ENCODE measurements around the gene BRD1. TPM values are rescaled to one million over a fixed set of nuclear protein-coding genes. Genes with fewer than 3 reads are reported as not detected.

BRD1 gene
- polyA plus RNA-seq, 1 experiment, result 4.6 TPM

DNA sequence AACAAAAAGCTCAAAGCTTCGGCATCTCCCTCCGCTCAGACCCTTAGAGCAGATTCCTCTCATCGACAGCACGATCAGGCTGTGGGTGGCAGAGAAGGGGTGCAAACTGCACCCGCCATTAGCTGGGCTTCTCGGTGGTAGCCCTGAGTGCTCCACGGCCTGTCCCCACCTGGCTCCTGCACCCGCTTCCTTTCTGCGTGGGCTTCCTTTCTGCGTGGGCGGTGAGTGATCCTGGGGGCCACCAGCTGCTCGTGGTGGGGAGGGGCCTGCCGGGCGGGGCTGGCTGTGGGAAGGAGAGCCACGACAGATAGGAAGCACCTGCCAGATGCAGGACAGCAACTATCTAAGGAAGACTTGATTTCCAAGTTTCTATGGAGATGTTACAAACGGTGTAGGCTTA lies 55.0 kb downstream of the BRD1 start:
- Histone ChIP-seq H3K9me3 (ENCODE audit: control insufficient read depth, insufficient read depth, low read length) (peaks cover 4% of the 10 kb centered on the region), H3K27me3 (ENCODE audit: control insufficient read depth, insufficient read depth, low read length) (no peaks in the 10 kb centered on the region), H3K27ac (ENCODE audit: low read depth, low read length) (no peak overlapping the region), H3K4me3 (ENCODE audit: low read depth, low read length) (no peak overlapping the region)
- no peak for DNase-seq (ENCODE audit: low read depth, low spot score)
- TF ChIP-seq, protein P1, sequence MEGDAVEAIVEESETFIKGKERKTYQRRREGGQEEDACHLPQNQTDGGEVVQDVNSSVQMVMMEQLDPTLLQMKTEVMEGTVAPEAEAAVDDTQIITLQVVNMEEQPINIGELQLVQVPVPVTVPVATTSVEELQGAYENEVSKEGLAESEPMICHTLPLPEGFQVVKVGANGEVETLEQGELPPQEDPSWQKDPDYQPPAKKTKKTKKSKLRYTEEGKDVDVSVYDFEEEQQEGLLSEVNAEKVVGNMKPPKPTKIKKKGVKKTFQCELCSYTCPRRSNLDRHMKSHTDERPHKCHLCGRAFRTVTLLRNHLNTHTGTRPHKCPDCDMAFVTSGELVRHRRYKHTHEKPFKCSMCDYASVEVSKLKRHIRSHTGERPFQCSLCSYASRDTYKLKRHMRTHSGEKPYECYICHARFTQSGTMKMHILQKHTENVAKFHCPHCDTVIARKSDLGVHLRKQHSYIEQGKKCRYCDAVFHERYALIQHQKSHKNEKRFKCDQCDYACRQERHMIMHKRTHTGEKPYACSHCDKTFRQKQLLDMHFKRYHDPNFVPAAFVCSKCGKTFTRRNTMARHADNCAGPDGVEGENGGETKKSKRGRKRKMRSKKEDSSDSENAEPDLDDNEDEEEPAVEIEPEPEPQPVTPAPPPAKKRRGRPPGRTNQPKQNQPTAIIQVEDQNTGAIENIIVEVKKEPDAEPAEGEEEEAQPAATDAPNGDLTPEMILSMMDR (IDR thresholded peaks at IDR 0.05; ENCODE audit: low read depth, low read length), result no peak
- ChIA-PET POLR2A (no interaction called here), CTCF (no interaction called here)

DNA sequence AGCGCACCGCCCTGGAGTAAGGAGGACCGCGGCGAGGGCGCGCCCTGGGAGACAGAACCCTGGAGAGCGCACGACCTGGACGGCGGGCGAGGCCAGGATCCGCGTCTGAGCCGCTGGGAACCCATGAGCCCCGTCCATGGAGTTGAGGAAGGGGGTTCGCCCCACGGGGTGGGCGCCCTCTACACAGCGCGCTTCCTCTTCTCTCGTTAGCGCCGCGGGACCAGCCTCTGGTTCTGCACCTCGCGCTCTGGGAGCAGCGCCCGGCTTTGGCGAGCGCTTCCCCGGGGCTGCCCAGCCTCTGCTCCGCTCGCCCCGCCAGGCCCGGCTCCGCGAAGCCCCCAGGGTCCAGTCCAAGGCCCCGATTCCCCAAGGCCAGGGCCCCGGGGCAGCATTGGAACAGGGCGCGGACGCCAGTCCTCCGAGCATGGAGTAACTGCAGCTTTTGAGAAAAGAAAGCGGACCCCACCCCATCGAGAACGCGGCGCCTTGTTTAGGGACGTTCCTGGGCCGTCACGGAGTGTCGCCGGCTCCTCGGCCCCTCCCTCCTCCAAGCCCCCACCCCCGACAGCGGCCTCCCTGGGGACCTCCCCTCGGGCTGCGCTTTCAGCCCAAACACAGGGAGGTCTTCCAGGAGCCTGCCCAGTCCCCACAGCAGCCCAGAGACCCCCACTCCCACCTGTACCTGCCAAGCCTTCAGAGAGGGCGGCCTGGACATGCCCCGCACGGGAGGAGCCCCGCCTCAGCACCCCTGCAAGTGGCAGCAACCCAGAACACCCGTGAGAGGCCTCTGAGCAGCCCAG lies 56.2 kb downstream of the BRD1 start:
- peaks cover 15% of the 10 kb centered on the region for H3K9me3 ChIP-seq (ENCODE audit: control insufficient read depth, insufficient read depth, low read length)
- ChIA-PET POLR2A (no interaction called here), CTCF (no interaction called here)
- H3K4me3 ChIP-seq (ENCODE audit: low read depth, low read length), result no peak overlapping the region
- H3K27me3 ChIP-seq (ENCODE audit: control insufficient read depth, insufficient read depth, low read length), result no peaks in the 10 kb centered on the region
- no peak overlapping the region for H3K27ac ChIP-seq (ENCODE audit: low read depth, low read length)
- TF ChIP-seq, protein P1 (IDR thresholded peaks at IDR 0.05; ENCODE audit: low read depth, low read length), result no peak
- no peak for DNase-seq (ENCODE audit: low read depth, low spot score)

DNA sequence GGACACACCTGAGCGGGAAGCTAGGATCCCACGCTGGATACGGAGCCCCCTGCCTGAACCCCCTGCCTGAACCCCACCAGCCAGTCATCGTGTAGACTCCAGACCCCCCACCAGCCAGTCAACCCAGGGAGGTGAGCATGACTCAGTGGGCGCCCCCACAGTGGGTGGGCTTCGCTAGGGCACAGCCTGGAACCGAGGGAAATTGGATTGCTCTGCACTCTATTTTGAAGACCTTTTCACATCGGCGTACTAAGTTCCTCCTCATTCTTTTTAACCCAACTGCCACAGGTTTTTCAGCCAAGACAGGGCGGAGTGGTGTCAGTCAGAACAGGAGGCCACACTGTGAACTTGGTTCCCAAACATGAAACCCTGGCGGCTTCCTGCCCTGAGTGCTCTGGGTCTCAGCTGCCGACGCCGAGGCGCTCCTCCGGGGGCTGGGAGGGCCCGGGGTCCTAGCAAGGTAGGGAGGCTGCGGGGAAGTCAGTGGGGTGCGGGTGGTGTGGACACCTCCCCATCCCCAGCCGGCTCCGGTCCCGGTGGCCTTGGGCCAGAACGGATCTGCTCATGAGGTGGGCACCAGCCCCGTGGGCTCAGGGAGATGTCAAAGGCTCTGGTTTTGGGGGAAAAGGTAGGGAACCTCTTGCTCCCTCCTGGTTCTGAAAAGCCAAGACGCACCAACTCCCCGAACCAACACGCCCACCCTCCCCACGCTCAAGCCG lies 57.0 kb downstream of the BRD1 start:
- no peak overlapping the region for H3K4me3 ChIP-seq (ENCODE audit: low read depth, low read length)
- DNase-seq (ENCODE audit: low read depth, low spot score), result no peak
- H3K27ac ChIP-seq (ENCODE audit: low read depth, low read length), result no peak overlapping the region
- no peaks in the 10 kb centered on the region for H3K27me3 ChIP-seq (ENCODE audit: control insufficient read depth, insufficient read depth, low read length)
- TF ChIP-seq, protein P1 (IDR thresholded peaks at IDR 0.05; ENCODE audit: low read depth, low read length), result no peak
- ChIA-PET POLR2A (no interaction called here), CTCF (no interaction called here)
- H3K9me3 ChIP-seq (ENCODE audit: control insufficient read depth, insufficient read depth, low read length), result peaks cover 21% of the 10 kb centered on the region

DNA sequence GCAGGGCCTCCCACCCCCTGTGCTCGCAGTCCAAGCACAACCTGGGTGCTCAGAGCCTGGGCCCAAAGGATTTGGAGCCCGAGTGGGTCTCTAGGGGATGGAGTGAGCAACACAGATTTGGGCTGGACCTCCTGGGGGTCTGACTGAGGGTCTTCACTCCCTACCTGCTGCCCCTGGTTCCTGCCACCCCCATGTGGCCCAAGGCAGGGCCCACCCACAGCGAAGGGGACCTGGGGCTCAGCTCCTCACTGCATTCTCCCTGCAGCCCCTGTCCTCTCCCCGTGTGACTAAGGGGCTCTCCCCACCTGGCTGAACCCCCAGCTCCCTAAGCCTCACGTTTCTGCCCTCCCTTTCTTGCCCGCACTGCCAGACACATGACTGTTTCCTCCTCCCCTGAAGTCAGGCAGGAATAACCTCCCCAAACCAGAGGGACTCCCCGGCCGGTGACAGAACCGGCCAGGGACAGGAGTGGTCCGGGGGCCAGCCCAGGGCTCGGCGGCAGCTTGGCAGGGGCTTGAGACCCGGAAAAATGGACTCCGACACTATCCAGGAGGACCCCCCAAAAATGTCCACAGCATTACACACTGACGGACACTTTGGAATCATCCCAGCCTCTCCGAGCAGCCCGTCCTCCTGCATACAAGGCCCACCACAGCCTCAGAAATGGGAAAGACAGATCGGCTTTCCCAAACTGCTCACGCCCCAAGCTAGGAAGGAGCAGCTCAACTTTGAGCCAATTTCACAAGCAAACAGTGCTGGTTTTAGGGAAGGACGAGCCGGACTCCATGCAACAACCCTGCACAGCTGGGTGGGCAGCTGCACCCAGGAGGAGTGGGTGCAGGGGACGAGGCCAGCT lies 57.8 kb downstream of the BRD1 start:
- CTCF ChIA-PET, result no interaction called here
- TF ChIP-seq, protein P1 (IDR thresholded peaks at IDR 0.05; ENCODE audit: low read depth, low read length), result no peak
- H3K27ac ChIP-seq (ENCODE audit: low read depth, low read length), result no peak overlapping the region

More for the DNA sequence above, 57.8 kb downstream of the BRD1 start:
- Histone ChIP-seq H3K9me3 (ENCODE audit: control insufficient read depth, insufficient read depth, low read length) (peaks cover 29% of the 10 kb centered on the region), H3K27me3 (ENCODE audit: control insufficient read depth, insufficient read depth, low read length) (no peaks in the 10 kb centered on the region), H3K4me3 (ENCODE audit: low read depth, low read length) (no peak overlapping the region)
- POLR2A ChIA-PET, result no interaction called here
- no peak for DNase-seq (ENCODE audit: low read depth, low spot score)
